NCI-H2029 treated with DMSO at 0.1 percent for 48 hours (cell line): ENCODE measurements around the gene ZNF445.
"Not testable (repeated sequence)": the region's sequence is repeated elsewhere in the genome, so short reads cannot be mapped to it uniquely, and the experiment has no call there.

Source experiments
- DNase-seq: peaks from one replicate; lab custom pipeline; 2025; lab: John Stamatoyannopoulos, UW

The ZNF445 gene

DNA sequence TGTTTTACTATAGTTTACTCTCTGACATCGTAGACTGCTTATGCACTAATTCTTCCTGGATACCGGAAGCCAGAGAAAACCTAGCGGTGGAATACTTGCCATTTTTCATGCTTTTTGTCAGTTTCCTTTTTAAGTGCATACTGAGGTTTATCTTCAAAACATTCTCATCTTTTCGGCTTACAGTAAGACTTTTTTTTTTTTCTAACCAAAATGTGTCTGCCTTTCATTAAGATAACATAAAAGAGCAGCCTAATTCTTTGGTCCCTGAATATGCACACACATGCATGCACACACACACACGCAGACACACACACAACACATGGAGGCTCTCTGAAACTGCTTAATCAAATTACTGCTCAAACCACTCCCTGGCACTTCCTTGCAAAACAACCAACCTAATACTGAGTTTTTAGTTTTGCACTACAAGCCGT, 1.3 kb downstream of the ZNF445 start:
- no peak for DNase-seq

GRCh38 chr3:44474886-44475285, 2.6 kb downstream of the ZNF445 start:
- not testable (repeated sequence) for DNase-seq

GRCh38 chr3:44470430-44470829, 7.0 kb downstream of the ZNF445 start:
- no peak for DNase-seq

DNA sequence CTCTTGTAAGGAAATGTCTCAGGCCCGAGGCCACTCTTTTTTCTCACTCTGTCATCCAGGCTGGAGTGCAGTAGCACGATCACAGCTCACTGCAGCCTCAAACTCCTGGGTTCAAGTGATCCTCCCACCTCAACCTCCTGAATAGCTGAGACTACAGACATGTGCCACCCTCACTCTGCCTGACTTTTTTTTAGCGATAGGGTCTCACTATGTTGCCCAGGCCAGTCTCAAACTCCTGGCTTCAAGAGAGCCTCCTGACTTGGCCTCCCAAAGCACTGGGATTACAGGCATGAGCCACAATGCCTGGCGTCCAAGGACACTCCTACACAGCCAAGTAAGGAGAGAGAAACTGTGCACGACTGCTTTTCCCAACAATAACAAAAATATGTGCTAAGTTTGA, 7.6 kb downstream of the ZNF445 start:
- no peak for DNase-seq

DNA sequence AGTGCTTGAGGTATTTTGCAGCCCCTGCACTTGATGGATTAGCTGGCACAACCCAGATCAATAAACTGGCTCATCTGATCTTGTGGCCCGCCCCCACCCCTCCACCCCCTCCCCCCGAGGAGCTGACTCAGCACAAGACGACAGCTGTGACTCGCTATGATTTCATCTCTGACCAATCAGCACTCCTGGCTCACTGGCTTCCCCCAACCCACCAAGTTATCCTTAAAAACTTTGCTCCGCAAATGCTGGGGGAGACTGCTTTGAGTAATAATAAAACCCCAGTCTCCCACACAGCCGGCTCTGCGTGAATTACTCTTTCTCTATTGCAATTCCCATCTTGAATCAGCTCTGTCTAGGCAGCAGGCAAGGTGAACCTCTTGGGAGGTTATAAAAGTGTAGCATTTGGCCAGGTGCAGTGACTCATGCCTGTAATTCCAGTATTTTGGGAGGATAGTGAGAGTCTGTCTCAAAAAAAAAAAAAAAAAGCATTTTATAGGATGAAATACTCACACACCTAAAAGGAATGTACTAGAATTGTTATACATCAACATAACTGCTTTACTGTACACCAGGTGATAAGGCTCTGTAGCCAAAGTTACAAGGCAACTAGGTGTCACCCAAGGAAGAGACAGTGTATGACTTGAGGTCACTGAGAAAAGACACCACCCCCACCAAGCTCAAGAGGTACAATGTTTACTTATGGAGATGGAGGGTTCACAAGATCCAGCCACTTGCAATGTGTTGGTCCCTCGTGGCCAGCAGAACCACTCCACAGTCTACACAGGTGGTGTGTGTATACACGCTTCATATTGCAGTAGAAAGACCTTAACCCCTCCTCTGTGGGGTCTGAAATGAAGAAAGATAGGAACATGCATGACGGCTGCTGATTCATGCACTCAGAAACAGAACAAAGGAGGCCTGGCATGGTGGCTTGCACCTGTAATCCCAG, 8.6 kb downstream of the ZNF445 start:
- DNase-seq = no peak

DNA sequence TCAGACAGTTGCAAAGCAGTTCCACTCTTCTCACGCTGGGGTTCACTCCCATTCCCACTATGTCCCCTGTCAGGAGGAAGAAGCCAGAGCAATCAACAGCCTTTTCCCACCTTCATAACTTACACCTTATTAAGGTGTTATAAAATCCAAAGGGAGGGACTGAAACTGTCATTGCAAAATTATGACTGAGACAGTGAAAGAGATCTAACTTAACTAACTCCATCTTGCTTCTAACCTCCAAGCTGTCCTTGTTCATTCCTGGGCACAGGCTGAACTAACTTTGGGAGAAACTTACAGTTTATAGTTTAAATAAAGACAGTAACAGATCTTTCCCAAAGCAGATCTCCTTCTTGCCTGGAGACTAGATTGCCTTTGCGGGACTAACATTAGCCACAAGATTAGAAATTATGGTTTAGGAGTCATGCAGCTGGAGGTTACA, 9.4 kb downstream of the ZNF445 start:
- DNase-seq = not testable (repeated sequence)

DNA sequence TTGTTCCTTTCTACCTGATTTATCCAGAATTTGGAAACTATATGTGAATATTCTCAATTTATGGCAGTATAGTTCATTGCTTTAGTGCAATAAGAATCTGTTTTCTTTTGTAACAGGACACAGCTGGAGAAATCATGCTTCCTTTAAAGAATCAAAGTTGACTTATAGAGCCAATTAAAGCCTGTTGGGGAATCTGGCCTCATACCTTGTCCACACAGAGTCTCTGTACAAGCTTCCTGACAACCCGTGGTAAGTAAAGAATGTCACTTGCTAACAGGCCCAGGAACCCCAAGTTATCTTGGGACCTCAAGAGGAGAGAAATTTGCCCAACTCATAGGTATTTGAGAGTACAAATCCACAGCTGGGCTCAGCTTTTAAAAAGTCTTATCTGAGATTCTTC, 10.2 kb downstream of the ZNF445 start:
- no peak for DNase-seq

- not testable (repeated sequence) for DNase-seq
These were observed 12.6 kb downstream of the ZNF445 start for GRCh38 chr3:44464920-44465319.

- DNase-seq = no peak
These were observed 13.0 kb downstream of the ZNF445 start for GRCh38 chr3:44464509-44464908.

- DNase-seq = not testable (repeated sequence)
These were observed 17.4 kb downstream of the ZNF445 start for GRCh38 chr3:44460050-44460449.

- DNase-seq = no peak
These were observed 22.2 kb downstream of the ZNF445 start for GRCh38 chr3:44455318-44455717.

GRCh38 chr3:44454258-44454657, 23.2 kb downstream of the ZNF445 start:
- no peak for DNase-seq

GRCh38 chr3:44451441-44451840, 26.0 kb downstream of the ZNF445 start:
- no peak for DNase-seq

DNA sequence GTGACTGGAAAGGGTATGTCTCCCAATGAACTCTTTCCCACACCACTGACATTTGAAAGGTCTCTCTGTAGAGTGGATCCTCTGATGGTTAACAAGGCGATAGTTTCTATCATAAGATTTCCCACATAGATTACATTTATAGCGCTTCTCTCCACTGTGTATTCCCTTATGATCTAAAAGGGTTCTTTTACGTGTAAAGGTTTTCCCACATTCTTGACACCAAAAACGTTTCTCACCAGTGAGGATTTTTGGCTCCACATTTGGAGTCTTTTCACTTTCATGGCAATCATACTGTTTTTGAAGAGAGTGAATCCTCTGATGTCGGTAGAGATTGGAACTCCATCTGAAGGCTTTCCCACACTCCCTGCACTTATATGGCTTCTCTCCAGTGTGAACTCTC, 30.5 kb downstream of the ZNF445 start:
- DNase-seq = no peak

DNA sequence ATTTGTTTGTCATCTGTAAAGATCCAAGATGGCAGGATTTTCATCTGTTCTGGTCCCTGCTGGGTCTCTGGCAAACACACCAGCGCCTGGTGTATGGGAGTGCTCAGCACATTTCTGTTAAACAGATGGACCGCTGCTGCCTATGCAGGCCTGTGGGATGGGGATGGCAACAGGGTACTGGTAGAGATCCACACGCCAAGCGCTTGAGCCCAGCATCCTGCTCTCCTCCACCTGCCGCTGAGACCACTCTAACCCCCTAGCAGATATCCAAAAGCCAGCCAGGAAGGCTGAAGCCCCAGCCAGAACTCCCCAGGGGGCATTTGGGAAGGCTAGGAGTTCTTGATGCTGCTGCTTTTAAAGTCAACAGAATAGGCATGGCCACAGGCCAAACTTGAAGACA, 31.7 kb downstream of the ZNF445 start:
- no peak for DNase-seq

GRCh38 chr3:44444896-44445691, 32.4 kb downstream of the ZNF445 start:
- DNase-seq = no peak

DNA sequence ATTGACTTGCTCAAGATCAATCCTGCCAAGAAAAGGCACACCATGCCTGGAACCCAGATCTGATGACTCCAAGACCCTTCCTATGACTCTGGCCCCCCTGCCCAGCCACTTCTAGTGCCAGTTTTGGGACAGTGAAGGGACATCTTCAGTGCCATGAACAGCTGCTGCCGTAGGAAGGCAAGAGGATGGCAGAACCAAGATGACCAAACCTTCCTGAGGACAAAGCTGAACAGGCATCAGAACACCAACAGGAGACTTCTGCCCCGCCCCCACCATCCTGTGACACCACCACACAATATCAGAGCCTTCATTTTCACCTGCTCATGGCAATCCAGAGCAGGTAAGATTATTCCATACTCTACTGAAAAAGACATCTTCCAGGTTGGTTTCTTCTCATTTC, 33.0 kb downstream of the ZNF445 start:
- DNase-seq = no peak

DNA sequence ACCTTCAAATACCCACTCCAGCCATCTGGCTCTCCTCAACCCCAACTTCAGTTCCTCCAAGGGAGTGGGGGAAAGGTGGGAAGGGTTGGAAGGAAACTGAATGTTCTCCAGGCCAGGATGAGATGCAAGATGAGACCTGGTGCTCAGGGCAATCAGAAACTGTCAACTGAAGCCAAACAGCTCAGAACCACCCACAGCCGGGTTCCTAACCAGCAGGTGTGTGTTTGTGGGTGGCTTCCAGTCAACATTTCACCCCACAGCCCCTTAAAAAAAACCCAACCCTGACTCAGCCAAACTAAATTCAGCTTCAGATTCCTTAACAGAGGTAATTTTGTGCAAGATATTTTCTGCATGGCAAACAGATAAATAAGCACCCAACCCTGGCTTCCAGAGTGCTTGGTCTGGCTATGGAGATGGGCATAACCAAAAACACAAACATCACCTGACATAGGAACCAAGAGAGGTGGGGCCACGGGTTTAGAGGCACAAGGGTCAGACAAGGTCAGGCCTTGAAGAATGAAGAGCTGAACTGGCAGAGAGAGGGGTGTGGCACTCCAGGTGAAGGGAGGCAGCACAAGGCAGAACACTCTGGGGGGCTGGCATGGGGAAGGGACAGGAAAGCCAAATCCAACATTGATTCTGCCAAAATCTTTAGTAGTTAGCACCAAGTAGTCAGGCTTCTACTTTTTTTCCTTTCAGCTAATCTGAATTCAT, 34.7 kb downstream of the ZNF445 start:
- DNase-seq = no peak

DNA sequence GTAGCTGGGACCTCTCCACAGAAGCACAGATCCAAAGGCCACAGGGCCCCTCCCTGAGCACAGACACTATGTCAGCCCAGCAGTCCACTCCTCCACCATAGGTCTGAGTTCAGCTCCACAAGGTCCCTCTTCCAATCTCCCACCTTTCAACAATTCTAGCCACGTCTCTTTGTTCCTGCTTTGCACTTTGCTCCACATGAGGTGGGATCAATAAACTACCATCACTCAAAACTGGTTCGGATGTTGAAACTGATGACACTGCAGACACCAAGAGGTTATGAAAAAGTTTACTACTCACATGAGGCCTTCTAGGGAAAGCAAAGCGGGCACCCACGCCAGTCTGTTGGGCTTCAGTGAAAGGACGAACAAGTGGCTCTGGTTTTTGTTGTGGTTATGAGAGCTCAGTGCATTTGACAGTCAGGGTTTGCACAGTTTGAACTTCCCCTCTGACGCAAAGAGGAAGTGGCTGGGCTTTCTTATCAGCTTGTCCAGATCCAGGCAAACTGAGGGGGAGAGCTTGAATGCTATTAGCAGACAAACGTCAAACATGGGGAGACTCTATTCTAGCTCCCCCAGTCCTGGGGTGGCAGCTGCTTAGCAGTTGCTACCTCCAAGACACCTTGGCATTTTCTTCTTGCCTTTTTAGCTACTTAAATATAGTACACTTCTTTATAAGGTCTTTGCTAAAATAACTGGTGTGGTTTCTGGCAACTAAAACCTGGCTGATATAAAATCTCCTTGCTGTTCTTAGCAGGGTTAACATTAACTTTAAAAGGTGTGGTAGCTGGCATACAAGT, 37.8 kb downstream of the ZNF445 start:
- no peak for DNase-seq

- DNase-seq = no peak
These were observed 39.7 kb downstream of the ZNF445 start for GRCh38 chr3:44437800-44438199.

GRCh38 chr3:44436181-44436580, 41.3 kb downstream of the ZNF445 start:
- DNase-seq = no peak
